ENCODE data around the gene BSG.
A peak's percentile ranks its signal among the peaks of the same experiment; 100 is the strongest.

Gene BSG

DNA sequence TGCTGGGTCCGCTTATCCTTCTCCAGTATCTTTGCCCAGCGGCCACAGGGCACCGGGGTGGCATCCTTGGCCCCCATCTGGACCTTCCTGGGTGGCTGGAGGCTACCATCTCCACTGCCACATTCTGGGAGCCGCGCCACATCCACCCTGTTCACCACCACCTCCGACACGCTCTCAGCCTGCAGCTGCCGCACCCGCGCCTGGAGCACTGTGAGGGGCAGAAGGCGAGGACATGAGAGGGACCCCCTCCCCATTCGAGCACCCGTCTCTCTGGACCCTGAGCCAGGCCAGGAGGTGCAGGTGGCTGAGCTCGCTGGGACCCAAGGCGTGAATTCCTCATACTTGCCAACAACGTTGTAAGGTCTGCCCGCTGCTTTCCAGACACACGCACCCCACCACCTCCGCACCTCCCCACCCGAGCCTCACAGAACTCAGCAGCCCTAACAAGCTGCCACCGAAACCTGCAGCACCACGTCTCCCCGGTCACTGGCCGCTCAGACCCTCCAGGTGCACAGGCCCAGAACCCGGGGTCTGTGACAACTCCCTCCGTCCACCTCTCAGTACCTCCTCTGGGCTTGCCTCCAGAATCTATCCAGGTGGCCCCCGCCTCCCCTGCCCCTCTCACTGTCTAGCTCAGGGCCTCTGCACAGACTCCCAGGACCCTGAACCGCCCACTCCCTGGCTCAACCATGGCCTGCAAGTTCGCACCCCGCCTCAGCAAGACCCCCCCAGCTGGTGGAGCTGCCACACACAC is 57.7 kb downstream of the BSG start:
- TF ChIP-seq, protein P1, sequence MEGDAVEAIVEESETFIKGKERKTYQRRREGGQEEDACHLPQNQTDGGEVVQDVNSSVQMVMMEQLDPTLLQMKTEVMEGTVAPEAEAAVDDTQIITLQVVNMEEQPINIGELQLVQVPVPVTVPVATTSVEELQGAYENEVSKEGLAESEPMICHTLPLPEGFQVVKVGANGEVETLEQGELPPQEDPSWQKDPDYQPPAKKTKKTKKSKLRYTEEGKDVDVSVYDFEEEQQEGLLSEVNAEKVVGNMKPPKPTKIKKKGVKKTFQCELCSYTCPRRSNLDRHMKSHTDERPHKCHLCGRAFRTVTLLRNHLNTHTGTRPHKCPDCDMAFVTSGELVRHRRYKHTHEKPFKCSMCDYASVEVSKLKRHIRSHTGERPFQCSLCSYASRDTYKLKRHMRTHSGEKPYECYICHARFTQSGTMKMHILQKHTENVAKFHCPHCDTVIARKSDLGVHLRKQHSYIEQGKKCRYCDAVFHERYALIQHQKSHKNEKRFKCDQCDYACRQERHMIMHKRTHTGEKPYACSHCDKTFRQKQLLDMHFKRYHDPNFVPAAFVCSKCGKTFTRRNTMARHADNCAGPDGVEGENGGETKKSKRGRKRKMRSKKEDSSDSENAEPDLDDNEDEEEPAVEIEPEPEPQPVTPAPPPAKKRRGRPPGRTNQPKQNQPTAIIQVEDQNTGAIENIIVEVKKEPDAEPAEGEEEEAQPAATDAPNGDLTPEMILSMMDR (IDR thresholded peaks at IDR 0.05; ENCODE audit: low read length, missing control alignments): no peak

DNA sequence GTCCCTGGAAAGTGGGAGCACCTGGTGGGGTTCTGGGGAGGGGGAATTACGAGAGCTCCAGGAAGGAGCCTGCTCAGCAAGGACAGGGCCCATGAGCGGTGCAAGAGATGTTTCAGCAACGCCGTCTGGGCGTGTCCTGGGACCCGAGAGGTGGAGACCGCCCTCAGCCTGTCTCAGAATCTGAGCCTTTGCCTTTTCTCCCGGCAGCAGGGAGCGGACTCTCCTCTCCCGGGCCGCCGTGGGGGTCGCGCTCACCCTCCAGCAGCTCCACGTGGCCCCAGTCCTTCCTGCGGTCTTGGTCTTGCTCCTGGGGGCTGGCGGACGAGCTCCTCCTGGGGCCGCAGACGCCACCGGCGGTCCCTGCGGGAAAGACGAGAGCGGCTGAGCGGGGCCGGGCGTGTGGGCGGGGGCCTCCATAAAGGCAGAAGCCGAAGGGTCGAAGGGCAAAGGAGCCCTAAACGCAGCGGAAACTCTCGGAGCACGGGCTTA is 60.2 kb downstream of the BSG start:
- TF ChIP-seq, protein P1 (IDR thresholded peaks at IDR 0.05; ENCODE audit: low read length, missing control alignments): no peak
- H3K4me3 ChIP-seq (replicated peaks; ENCODE audit: low read depth, low read length): peak overlapping the region; percentile 84
- DNase-seq (ENCODE audit: low read depth): peak; percentile 56

More for the DNA sequence above, 57.7 kb downstream of the BSG start:
- DNase-seq (ENCODE audit: low read depth): no peak
- H3K4me3 ChIP-seq (replicated peaks; ENCODE audit: low read depth, low read length): no peak overlapping the region
